Measurements from ENCODE around the gene NACC2.

NACC2 gene

DNA sequence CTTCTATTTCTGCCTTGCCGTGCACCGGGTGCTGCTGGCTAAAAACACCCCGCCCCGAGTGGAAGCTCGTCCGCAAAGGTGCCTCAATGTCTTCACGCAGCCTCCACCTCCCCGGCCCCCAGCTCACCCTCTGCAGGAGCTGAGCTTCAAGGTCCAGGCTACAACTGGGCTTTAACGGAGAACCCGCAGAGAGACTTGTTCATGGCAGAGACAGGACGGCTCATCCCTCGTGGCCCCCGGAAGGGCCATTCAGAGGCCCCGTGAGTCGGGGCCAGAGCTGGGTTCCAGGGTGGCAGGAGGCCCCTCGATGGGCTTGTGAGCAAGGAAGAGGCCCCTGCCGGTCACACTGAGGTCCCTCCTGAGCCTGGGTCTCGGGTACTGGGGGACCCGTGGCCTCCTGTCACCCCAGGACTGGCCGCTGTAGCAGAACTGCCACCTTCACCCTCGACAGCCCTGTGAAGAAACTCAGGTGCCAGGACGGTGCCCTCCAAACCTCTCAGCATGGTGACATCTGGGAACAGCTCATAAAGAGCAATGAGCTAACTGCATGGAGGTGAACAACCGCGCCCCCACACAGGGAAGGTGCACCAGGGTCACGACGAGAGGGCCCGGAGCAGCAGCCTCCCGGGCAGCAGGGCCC is 75.9 kb downstream of the NACC2 start:
- no peak for DNase-seq (ENCODE audit: low read depth)
- H3K4me3 ChIP-seq (ENCODE audit: low read depth, low read length), result no peak overlapping the region

DNA sequence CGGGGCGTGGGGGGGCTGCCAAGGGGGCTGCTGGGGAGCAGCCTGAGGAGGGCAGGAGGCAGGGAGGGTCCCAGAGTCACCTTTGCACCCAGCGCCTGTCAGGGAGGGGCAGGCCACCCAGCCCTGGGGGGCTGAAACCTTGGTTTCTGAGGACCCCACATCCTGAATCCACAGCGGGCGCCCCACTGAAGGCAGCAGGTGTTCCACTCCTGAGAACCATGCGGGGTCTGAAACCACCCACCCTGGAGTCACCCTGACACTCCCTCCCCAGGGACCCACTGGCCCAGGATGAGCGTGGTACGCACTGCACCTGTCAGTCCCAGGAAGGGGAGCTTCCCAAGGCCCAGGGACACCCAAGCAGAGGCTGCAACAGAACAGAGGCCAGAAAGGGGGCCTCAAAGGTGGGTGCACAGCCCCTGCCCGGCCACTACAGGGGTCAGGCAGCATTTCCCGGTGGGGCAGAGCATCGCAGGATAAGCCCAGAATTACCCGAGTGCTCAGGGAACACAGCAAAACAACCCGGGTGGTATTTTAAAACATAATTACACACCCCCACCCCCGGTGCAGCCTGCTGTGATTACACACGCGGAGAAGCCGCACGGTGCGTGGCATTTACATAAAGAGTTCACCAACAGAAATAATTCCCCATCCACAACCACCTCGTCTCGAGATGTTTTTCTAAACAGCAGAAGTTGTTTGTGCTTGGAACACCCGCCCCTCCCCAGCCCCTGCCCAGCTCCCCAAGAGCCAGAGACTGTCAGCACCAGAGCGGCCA is 76.6 kb downstream of the NACC2 start:
- DNase-seq (ENCODE audit: low read depth), result no peak
- H3K4me3 ChIP-seq (ENCODE audit: low read depth, low read length), result no peak overlapping the region

DNA sequence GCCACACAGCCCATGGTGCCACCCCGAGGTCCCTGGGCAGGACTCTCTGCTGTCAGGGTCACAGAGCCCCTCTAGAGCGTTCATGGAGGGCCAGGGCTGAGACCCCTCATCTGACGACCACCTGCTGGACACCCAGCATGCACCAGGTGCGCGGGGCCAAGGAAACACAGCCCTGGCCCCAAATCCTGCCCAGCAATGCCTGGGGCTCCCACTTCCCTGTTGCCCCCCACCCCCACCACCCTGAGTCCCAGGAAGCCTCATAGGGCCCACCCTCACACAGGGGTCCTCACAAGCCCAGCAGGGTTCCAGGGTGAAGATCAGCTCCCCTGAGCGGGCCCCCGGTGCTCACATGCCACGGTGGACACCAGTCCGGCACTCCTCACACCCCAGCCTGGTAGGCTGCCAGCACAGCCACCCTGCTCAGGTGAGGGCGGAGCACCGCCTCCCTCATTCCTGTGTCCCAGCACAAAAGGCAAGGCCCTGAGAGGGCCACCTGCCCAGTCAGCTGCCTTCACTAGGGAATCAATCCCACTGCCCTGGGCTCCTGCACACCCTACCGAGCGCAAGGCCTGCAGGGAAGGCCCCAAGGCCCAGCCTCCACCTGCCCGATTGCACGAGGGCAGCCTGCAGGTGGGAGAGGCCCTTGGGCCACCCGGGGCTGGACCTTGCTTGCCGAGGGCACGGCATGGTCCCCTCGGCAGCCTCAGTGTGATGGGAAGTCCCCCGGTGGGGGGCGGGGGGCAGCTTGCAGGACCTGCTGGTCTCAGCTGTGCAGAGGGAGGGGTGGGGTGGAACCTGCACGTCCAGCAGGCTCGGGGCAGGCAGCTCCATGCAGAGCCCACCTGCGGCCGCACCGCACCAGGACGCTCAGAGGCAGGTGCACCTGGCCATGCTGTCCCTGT is 77.5 kb downstream of the NACC2 start:
- no peak overlapping the region for H3K4me3 ChIP-seq (ENCODE audit: low read depth, low read length)
- DNase-seq (ENCODE audit: low read depth), result no peak

DNA sequence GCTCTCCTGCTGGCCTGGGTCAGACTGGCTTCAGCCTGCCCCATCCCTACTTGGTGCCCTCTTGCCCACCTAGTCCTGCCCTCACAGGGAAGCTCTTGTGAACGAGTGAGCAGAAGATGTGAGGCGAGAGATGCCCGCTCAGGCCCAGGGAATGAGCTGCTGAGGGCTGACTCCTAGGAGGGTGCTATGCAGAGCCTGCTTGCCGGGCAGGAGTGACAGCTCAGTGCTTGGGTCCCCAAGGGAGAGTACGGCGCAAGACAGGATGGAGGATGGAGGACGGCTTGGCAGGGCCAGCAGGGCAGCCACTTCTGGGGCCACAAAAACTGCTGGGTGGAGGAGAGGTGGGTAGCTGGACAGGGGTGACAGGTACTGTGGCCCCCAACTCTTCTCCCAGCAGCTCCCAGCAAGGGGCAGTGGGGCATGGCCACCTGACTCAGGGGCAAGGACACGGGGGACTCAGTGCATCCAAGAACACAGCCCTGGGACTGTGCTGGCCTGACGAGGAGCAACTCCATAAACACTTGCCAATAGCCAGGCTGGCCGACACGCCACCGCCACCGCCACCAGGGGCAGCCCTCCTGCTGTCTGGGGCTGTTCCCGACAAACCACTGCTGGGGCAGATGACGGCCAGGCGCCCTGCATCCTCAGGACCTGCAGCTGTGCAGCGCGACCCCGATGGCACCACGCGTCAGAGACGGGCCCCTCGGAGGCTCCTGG is 78.4 kb downstream of the NACC2 start:
- DNase-seq (ENCODE audit: low read depth), result no peak
- H3K4me3 ChIP-seq (ENCODE audit: low read depth, low read length), result no peak overlapping the region

DNA sequence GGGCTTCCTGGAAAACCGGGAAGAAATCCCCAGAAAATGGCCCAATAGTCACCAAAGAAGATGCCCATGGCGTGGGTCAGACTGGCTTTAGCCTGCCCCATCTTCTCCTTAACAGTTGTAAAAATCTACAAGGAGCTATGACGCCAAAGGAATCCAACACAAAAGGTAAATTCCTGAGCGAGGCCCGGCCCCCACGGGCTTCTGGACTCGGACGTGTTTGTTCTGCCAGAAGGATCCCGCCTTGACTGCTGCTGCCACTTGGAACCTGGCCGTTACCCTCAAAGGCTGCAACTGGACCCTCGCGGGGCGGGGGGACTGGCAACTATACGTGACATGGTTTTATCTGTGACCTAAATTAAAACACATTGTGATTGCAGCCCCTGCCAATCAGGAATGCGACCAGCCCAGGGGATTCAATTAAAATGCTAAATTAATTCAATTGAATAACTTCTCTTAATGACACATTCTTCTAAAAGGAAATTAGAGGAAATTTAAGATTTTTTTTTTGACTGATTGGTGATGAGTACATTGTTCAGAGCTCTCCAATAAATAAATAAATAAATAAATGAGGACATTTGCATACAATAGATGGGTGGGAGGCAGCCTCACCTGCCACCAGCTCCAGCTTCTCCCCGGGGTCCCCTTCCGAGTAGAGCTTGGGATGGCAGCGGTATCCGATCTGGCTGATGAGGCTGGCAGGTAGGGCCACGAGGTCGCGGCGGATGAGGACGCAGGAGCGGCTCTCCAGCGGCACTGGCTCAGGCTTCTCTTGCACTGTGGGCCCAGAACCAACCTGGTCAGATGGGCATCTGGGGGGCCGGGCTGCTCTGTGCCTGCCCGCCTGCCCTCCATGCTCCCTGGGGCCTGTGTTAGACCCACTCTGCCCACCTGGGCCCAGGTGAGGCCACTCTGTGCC is 79.2 kb downstream of the NACC2 start:
- H3K4me3 ChIP-seq (ENCODE audit: low read depth, low read length), result no peak overlapping the region
- DNase-seq (ENCODE audit: low read depth), result no peak

DNA sequence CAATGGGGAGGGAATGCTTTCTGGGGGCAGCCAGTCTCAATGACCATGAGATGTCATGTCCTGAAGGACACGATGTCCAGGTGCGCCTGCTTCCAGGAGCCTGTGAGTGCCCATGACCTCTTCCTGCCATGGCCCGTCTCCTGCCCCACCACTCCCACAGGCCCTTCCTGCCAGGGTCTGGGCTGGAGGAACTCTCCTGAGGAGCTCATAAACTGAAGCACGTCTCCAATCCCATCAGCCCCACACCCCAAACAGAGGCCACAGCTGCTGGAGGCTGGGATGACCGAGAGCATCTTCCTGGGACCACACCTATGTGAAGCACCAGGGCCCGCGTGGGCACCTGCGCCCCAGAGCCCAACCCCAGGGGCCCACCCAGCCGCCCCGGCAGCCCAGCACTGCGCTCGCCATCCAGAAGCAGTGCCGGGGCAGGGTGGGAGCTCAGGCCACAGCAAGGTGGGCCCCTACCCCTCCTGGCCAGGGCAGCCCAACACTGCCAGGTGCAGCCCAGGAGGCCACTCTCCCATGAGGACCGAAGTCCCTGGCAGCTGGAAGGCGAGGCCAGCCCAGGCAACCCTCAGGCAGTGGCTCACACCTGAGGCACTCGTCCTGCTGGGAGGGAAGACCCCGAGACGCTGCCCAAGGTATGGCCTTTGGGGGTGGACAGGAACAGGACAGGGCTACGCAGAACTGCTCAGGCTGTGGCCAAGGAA is 80.0 kb downstream of the NACC2 start:
- DNase-seq (ENCODE audit: low read depth), result no peak

DNA sequence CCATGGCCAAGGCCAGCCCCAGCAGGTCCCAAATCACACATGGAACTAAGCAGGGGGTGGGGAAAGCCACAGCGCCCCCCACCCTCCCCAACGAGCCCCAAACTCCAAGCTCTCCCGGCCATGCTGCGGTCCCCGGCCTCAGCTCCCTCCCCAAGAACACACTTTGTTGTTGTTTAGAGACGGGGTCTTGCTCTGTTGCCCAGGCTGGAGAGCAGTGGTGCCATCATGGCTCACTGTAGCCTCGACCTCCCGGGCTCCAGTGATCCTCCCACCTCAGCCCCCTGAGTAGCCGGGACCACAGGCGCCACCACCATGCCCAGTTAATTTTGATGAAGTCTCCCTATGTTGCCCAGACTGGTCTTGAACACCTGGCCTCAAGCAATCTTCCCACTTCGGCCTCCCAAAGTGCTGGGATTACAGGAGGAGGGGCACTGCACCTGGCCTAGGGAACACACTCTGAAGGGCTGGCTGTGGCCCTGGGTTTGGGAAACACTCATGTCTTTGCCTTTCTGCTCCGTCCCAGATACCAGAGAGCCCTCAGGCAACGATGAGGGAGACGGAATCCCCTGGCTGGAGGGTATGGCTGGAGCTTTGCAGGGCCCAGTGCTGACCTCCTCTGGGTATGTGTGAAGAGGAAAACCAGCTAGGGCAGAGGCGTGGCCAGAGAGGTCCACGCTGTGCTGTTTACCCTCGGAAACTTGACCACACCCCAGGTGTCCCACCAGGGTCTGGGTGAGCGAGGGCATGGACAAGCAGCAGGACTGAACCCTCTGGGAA is 80.8 kb downstream of the NACC2 start:
- H3K4me3 ChIP-seq (ENCODE audit: low read depth, low read length), result no peak overlapping the region
- DNase-seq (ENCODE audit: low read depth), result no peak

More for the DNA sequence above, 80.0 kb downstream of the NACC2 start:
- H3K4me3 ChIP-seq (ENCODE audit: low read depth, low read length), result no peak overlapping the region

DNA sequence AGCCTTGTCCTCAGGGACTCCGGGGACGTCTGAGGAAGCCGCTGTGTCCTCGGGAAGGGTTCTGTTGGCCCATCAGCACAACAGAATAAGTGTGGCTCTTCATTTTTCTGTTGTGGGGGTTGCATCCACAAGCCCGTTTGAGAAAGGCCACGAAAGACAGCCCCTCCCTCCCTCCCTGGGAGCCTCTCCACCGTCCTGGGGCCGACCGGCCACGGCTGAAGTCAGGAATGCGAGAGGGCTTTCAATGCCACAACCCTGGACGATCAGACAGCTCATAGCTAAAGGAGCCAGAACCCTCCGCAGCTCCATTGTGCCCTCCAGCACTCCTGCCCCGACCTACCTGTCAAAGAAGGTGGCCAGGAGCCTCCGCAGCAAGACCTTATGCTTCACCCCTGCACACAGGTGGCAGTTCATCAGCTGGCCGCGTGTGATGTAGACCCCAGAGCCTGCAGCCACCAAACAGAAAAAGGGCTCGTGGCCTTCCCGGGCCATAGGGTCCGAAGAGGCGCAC is 81.5 kb downstream of the NACC2 start:
- no peak for DNase-seq (ENCODE audit: low read depth)
- no peak overlapping the region for H3K4me3 ChIP-seq (ENCODE audit: low read depth, low read length)

DNA sequence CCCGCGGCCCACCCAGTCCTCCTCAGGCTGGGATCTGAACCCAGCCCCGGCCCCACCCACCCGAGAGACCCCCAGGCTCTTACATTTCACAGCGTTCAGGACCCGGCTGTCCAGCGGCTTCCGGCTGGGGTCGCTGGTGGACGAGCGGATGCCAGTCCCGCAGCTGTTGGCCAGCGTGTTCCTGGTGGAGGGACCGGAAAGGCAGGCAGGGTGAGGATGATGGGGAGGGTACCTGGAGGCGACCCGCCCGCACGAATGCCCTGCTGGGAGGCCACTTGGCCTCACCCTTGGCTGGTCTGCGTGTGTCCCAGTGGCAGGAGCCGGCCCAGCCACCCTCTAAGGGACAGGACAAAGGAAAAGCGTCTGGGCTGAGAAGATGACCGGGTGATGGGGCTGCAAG is 82.0 kb downstream of the NACC2 start:
- H3K4me3 ChIP-seq (ENCODE audit: low read depth, low read length), result no peak overlapping the region
- DNase-seq (ENCODE audit: low read depth), result no peak

DNA sequence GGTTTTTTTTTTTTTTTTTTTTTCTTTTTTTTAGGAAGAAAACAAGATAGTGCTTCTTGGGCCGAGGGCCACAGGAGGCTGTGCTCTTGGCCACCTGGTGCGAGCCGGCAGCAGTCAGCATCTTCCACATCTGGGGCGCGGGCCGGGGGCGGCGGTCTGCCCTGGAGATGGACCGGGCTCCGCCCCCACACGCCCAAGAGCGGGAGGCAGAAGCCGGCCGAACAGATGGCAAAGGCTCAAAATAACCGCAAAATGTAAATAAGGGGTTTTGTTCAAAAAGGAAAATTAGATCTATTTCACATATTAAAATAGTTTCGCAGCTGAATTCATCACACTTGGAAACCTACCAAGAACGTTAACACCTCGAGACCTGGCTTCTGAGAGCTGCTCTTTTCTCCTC is 82.4 kb downstream of the NACC2 start:
- DNase-seq (ENCODE audit: low read depth), result no peak
- H3K4me3 ChIP-seq (ENCODE audit: low read depth, low read length), result no peak overlapping the region

DNA sequence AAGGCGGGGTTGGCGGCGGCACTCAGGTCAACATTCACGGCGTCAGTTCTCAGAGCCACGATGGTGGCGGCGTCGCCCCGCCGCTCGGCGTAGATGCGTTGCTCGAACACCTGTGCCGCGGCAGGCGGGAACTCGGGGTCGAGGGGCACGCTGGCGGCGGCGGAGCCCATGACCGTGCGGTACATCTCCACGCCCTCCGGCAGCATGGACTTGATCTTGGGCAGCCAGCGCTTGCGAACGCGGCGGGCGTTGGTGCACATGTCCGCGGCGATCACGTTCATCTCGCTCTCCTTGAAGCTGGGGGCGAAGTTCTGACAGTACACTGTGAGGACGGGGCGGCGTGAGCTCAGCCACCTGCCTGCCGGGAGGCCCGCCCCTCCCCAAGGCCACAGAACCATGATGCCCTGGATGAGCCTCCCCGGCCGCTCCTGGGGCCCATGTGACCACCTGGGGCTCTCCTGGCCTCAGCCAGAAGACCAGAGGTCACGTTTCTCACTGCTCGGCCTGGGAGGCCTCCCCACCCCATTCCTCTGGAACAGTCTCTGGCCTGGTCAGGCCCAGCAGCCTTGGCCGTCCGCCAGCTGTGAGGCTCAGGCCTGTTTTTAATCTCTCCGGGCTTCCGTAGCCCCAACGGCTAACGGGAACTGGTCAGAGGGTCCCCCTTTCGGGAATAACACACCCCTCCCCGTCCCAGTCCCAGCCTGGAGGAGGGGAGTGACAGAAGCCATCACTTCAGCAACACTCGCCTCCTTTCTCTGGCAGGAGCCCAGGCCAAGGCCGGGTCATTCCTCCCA is 83.2 kb downstream of the NACC2 start:
- H3K4me3 ChIP-seq (ENCODE audit: low read depth, low read length), result no peak overlapping the region
- no peak for DNase-seq (ENCODE audit: low read depth)

DNA sequence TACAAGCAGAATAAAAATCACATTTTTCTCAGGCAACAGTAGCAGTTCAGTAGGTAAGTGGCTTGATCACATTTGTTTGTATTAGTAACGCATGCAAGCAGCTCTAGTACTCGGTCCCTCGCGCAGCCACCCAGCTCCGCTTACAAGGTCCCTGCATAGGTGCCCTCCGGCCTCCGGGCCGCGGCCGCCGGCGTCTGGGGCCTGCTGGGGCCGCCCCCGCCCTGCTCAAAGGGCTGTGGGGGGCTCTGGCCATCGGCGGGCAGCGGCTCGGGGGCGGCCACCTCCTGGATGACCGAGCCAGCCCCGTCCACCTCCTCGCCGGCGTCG is 83.8 kb downstream of the NACC2 start:
- H3K4me3 ChIP-seq (ENCODE audit: low read depth, low read length), result no peak overlapping the region
- DNase-seq (ENCODE audit: low read depth), result no peak

DNA sequence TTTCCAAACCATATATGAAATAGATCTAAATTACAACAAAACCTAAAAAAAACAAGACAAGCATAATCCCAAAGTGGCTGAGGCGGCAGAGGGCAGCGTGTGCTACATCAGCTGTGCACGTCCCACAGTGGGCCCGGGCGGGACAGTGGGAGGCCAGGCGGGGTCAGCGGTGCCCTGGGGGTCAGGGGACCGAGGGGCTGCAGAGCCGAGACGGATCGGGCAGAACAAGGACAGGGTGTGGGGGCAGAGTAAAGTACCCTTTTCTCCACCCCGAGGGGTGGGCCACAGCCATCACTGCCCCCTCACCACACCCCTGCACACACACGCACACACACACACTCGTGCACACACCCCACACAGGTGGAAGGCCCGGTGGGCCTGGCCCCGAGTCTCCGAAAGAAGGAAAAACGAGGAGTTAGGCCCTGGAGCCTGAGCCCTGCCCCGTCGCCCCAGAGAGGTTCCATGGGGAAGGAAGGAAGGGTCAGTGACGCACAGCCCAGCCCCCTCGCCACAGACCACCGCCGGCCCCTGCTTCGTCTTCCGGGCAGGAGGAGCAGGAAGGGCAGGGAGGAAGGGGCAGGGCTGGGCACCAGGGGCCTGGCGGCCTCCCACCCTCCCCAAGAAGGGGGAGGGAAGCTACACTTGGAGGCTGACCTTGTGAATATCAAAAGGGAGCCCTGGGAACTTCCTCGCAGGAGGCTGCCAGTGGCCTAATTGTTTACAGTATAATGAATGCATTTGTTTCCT is 84.3 kb downstream of the NACC2 start:
- no peak for DNase-seq (ENCODE audit: low read depth)

DNA sequence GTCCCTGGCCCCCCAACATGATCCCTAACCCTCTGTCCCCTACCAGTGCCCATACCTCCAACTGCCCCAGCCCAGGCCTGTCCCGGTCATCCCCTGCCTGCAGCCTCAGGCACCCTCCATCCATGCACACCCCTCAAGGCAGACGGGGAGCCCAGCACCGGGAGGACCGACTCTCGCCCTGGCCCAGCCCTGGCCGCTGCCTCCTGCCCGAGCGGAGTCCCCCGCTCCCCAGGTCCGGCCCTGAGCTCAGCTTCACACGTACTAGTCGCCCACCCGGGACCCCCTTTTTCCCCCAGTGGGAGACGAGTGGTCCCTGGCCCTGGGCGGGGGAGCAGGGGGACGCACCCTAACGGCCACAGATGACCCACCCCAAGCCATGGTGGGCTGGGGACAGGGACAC is 84.9 kb downstream of the NACC2 start:
- DNase-seq (ENCODE audit: low read depth), result no peak

More for the DNA sequence above, 84.3 kb downstream of the NACC2 start:
- H3K4me3 ChIP-seq (ENCODE audit: low read depth, low read length), result no peak overlapping the region

DNA sequence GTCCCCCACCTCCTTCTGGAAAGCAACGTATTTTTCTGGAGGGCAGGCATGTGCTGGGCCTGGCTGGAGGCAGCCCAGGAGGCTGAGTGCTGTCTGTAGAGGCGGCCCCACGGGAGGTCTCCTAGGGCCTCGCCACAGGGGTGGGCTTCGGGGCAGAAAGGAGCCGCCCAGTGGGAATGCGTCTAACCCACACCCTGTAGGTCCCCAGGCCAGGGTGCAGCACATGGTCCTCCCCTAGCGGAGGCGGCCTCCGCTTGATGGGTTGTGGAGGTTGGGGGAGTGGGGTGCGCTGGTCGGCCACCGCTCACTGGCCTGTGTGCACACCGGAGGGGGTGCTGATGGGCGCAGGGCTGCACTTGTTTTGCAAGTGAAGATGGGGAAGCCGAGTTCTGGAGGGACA is 85.6 kb downstream of the NACC2 start:
- no peak for DNase-seq (ENCODE audit: low read depth)
- no peak overlapping the region for H3K4me3 ChIP-seq (ENCODE audit: low read depth, low read length)

More for the DNA sequence above, 84.9 kb downstream of the NACC2 start:
- H3K4me3 ChIP-seq (ENCODE audit: low read depth, low read length), result no peak overlapping the region

DNA sequence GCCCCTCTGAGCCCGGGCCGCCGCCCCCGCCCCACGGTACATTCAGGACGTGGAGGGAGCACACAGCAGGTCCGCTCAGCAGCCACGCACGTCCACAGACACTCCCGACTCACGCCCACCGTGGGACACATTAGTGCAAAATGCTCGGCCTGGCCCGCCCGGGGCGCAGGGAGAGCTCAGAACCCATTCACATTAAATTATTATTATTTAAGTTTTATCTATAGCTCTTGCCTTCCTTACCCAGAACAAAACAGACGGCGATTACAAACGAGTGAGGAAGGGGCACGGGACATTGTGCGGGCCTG is 86.4 kb downstream of the NACC2 start:
- H3K4me3 ChIP-seq (ENCODE audit: low read depth, low read length), result no peak overlapping the region
- no peak for DNase-seq (ENCODE audit: low read depth)

All from skeletal muscle cell (primary cell).